GM18517 (cell line): ENCODE measurements around the gene CAAP1.
"Not testable (repeated sequence)": the region's sequence is repeated elsewhere in the genome, so short reads cannot be mapped to it uniquely, and the experiment has no call there.

ENCODE experiments used
- ATAC-seq: cut with Tn5 transposase; IDR thresholded peaks from one replicate; pipeline ENCODE4 v1.9.1; 2021; ENCODE audit warnings: mild to moderate bottlenecking, moderate library complexity; ENCODE audit not compliant: unreplicated experiment

CAAP1 gene, protein sequence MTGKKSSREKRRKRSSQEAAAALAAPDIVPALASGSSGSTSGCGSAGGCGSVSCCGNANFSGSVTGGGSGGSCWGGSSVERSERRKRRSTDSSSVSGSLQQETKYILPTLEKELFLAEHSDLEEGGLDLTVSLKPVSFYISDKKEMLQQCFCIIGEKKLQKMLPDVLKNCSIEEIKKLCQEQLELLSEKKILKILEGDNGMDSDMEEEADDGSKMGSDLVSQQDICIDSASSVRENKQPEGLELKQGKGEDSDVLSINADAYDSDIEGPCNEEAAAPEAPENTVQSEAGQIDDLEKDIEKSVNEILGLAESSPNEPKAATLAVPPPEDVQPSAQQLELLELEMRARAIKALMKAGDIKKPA

DNA sequence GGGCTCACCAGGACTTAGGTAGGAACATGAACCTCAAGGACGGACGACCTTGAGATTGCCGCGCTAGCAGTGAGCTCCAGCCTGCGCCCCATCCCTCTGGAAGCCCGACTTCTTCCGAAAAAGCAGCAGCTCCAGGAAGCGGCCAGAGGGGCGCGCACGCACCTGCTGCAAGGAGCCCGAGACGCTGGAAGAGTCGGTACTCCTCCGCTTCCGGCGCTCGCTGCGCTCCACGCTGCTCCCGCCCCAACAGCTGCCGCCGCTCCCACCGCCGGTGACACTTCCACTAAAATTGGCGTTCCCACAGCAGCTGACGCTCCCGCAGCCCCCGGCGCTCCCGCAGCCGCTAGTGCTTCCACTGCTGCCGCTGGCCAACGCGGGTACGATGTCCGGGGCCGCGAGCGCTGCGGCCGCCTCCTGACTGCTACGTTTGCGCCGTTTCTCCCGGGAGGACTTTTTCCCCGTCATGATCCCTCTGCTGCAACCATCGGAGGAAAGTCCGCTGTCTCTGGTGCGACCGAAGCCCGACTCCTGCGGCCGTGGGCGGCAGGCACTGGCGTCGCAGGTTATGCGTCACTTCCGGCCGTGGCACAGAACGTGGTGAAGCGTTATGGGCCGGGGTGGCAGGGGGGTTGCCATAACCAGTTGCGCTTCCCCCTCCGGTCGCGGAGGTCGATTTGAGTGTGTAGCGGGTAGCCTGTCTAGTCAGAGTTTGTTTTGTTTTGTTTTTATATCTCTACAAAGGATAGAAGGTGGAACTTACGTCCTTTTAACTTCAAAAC is at the start of gene CAAP1:
CAAP1 (minus strand) TSS at position 552 of the 779 bp plus-strand sequence; CDS start at position 465, 87 bp downstream.
- peak; percentile 94 for ATAC-seq

DNA sequence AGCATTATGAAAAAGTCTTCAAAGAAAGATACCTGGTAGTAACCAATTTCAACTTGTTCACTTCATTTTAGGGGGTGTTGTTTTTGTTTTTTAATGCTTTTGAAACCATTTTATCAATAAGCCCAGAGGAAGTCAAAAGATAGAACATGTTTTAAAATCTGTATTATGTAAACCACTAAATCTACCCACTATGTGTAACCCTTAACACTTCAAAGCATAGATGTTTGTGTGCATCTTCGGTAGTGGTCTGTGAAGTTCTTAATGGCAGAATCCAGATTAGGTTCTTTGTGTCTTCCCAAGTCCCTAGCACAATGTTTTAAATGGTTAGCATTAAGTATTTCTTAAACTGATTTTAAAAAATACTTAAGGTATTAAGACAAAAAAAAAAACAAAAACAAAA is 48.2 kb upstream of the CAAP1 start:
- ATAC-seq, result no peak

DNA sequence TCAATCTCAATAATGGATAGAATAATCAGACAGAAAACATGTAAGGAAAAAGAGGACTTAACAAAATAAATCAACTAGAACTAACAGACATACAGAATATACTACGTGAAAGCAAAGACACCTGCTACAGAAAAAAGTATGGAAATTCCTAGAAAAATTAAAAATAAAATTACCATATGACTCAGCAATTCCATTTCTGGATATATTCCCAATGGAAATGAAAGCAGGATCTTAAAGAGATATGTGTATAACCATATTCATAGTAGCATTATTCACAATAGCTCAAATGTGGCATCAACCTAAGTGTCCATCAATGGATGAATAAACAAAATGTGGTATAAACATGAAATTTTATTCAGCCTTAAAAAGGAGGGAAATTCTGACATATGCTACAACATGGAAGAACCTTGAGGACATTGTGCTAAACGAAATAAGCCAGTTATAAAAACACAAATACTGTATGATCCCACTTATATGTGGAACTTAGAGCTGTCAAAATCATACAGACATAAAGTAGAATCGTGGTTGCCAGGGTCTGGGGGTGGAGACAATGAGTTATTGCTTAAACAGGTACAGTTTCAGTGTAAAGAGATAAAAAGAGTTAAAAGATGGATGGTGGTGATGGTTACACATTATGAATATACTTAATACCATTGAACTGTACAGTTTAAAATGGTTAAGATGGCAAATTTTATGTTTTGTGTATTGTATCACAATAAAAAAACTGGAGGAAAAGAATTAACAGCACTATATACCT is 47.5 kb upstream of the CAAP1 start:
- no peak for ATAC-seq

DNA sequence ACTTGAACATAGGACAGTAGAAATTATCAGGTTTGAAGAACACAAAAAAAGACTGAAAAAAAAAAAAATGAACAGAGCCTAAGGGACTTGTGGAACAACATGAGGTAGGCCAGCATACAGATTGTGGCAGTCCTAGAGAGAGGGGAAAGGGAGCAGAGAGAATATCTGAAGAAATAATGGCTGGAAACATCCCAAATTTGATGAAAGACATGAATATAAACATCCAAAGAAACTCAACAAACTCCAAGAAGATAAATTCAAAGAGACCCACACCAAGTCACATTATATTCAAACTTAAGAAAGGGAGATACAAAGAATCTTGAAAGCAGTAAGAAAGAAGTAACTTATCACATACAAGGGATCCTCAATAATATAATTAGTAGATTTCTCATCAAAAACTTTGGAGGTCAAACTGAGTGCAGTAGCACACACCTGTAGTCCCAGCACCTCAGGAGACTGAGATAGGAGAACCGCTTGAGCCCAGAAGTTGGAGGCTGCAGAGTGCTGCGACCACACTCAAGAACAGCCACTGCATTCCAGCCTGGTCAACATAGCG is 45.3 kb upstream of the CAAP1 start:
- ATAC-seq, result no peak

DNA sequence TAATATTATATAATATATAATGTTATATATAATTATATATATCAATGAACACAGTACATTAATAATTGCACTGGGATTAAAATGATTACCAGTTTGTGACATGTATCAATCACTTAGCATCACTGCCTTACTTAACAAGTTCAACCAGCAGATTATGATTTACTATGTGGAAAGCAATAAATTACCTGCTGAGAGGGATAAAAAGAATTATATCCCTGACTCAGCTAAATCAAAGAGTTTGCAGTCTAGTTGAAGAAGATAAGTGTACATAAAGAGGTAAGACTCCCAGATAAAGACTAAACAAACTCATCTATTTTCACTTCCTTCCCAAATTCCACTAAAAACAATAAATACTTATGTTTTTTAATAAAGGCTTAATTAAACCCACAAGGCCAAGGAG is 43.2 kb upstream of the CAAP1 start:
- ATAC-seq, result no peak

DNA sequence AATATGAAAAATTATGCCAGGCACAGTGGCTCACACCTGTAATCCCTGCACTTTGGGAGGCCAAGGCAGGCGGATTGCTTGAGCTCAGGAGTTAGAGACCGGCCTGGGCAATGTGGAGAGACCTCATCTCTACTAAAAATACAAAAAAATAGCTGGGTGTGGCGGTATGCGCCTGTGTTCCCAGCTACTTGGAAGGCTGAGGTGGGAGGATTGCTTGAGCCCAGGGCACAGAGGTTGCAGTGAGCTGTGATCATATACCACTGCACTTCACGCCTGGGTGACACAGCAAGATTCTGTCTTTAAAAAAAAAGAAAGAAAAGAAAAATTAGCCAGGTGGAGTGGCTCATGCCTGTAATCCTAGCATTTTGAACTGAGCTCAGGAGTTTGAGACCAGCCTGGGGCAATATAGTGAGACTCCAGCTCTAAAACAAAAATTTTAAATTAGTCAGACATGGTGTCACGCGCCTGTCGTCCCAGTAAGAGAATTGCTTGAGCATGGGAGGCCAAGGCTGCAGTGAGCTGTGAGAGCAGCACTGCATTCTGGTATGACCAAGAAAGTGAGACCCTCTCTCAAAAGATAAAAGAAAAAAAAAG is 36.4 kb upstream of the CAAP1 start:
- no peak for ATAC-seq

DNA sequence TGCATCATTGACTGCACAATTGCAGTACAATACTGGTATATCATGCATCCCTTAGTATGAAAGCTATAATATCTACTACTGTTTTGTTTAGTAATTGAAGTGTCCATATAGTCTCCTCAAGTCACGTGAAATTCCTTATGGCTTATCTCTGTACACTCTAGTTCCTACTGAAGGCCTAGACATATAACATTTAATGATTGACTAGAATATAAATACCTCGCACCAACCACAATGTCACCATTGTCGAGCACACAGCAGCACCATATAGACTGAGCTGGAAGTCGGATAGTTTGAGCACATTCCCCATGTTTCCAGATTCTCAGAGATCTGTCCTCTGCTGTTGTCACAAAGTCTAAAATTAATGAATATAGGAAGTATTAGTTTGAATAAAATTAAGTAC is 33.0 kb upstream of the CAAP1 start:
- no peak for ATAC-seq

DNA sequence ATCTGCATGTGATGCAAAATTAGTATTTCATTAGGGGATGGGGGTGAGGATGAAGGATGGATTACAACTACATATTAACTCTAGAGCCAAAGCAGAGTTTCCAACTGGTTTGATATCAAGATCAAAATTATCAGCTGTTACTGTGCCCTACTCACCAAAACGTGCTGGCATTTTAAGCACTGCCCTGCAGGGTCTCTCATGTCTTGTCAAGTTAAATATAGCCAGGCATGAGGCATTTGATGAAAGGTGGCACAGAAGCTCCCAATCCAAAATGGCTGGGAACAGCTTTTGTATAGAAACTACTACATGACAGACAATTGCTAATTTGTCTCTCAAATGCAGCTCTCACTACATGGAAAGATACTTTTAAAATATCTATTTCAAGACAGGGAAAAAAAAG is 27.1 kb upstream of the CAAP1 start:
- ATAC-seq, result no peak

DNA sequence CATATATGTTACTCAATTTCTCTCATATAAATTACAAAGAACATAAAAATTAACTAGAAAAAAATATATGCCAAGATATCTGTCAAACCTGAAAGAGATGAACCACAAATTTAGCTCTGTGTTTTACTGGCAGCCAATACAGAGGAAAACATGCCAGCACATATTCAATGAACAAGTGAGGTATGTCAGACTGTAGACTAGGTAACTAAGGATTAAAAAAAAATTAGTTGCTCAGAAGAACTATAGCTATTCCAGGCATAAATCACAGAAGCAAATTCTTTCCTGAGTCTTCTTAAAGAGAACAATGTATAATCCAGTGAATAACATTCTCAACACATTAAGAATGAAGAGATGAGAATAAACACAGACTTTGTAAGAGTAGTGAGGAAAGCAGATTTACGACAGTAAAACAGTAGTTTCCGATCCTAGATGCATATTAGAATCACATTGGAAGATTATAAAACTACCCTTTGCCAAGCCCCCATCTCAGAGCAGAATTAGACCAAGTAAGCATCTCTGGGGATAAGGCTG is 20.6 kb upstream of the CAAP1 start:
- ATAC-seq, result no peak

DNA sequence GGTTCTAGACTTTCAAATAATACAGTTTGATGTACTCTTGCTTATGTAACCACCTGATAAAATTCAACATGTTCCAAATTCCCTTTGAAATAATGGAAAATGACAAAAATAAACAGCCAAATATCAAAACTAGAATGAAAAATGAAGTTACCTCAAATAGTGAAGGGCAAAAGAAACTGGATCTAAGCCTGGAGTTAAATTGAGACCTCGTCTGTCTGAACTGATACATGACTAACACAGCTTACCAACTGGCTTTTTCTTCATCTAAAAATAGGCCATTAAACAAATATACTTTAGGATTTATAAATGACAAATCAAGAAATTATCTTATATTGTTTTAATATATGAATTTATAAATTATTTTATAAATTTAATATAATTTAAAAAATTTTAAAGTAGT is 12.1 kb upstream of the CAAP1 start:
- no peak for ATAC-seq

DNA sequence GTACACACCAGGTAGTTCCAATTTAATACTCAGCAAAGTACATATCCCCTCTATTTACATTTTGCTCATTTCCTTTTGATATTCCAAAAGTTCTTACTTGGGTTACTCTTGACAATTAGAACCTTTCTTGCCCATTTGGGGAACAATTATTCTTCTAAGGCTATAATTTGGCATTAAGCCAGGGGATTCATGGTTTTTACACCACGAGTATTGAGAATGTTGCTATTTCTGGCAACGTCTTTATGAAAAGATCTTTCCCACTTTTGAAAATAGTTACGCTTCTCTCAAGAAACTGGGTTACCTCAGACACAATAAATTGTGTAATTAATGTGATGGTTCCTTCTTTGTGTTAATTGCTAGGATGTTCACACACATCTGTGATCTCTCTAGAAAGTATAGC is 11.5 kb upstream of the CAAP1 start:
- ATAC-seq, result no peak

DNA sequence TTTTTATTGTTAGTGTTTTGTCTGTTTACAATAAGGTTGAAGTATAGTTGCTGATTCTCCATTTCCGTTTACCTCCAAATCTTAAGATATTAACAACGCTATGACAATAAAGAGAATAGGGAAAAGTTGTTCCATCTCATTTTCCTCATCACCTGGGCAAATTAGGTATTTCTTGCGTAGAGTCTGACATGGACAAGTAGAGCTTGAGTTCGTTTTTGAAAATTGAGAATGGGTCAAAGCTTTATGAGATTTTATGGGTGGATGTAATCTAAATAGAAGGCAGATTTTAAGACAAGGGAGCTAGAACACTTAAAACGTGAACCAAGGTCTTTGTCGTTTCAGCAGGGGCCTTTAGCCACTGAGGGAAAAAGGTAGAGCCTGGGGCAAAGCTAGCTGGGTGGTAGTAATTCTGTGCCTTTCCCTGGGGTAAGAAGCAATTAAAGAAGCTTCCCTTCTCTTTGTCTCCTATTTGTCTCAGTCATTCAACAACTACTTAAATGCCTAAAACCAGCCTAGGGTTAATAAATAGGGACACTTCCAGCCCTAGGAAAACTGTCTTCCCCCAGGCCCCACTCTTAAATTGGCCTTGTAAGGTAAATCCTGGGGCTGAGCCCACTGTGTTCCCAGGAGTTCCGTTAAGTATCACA is 551 bp upstream of the CAAP1 start:
- no peak for ATAC-seq

DNA sequence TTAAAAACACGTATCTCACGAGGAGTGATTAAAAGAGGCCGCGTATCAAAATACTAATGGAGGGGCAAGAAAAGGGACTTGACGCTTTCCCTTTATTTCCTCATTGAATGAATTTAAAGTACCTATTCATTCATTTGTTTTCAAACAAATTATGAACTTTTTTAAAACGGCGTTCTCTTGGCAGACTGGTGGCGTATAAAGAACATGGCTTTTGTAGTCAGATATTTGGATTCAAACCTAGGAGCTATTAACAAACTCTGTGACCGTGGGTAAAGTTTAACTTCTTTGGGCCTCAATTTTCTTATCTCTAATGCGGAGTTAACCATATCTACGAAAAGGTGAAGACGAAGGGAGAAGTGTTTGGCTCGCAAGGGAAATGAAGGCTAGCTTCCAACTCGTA is 876 bp downstream of the CAAP1 start:
- peak; percentile 3 for ATAC-seq

DNA sequence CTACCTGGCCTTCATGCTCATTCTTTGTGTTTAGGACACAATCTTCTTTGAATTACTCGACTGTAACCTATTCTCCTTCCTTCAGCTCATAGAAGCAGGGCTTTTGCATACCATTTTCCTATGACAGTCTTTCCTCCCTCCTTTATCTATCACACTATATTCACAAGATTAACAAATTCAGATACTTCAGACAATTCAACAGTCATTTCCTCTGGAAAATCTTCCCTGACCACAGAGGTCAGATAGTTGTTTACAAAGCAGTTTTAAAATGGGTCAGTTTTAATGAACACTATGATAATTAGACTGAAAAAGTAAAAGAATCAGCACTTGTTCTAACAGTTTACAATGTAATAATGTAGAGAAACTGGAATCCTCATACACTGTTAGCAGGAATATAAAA is 4.3 kb downstream of the CAAP1 start:
- no peak for ATAC-seq

DNA sequence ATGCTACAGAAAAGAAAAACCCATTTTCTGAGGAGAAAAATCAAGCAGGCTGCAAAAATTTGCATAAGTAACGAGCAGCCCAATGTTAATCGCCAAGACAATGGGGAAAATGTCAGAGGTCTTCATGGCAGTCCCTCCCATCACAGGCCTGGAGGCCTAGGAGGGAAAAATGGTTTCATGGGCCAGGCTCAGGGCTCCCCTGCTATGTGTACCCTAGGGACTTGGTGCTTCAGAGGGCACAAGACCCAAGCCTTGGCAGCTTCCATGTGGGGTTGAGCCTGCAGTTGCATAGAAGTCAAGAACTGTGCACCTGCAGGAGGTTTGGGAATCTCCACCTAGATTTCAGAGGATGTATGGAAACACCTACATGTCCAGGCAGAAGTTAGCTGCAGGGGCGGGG is 10.4 kb downstream of the CAAP1 start:
- ATAC-seq, result no peak

DNA sequence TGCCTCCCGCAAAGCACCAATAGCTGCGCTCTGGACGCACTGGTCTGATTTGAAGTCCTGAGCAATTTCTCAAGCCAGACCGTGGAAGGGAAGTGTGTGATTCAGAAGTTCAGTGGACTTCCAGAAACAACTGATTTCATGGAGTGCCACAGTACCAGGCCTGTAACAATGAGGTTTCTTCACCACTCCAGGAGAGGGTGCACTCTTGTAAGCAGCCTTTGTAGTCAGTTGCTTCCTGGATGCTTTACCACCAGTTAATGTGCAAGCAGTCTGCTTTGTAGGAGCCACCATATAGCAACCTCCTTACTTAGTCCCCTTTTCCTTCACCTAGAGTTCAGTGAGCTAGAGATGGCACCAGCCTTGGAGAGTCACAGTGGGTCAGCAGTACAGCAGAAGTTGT is 12.3 kb downstream of the CAAP1 start:
- no peak for ATAC-seq

DNA sequence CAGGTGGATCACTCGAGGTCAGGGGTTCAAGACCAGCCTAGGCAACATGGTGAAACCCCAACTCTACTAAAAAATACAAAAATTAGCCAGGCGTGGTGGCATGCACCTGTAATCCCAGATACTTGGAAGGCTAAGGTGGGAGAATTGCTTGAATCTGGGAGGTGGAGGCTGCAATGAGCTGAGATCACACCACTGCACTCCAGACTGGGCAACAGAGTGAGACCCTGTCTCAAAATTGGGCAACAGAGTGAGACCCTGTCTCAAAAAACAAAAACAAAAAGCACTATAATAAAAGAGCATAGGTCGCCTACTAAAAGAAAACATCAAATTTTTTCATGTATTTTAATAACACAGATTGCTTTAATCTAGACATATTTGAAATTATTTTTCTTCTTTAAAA is 17.4 kb downstream of the CAAP1 start:
- not testable (repeated sequence) for ATAC-seq

DNA sequence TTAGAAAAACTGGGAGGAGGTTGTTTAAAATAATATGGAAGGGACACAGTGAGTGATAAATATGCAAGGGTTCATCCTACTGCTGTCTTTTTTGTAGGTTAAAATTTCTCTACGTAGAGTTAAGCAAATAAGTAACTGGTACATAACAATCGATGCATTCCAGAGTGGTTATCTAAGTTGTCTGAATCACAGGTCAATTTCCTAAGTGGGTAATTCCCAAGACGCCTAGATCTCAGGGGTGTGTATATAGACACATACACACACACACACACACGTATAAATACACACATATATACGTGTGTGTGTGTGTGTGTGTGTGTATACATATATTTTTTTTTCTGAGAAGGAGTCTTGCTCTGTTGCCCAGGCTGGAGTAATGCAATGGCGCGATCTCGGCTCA is 22.3 kb downstream of the CAAP1 start:
- no peak for ATAC-seq

DNA sequence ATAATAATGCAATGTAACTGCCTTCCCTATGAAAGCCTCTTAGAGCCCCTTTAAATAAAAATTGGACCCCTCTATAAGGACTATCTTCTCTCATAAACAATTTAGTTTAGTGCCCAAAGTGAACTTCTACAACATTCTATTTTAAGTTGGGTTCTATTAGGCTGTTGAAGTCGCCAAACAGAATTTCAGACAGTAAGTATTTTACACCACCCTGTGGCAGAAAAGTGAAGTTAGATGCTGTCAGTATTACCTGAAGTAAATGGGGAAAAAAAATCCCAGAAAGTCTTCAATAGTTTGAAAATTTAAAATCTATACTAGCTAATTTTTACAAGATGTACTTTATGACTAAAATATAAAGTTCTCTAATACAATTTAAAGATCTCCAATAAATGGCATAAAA is 29.5 kb downstream of the CAAP1 start:
- ATAC-seq, result no peak

DNA sequence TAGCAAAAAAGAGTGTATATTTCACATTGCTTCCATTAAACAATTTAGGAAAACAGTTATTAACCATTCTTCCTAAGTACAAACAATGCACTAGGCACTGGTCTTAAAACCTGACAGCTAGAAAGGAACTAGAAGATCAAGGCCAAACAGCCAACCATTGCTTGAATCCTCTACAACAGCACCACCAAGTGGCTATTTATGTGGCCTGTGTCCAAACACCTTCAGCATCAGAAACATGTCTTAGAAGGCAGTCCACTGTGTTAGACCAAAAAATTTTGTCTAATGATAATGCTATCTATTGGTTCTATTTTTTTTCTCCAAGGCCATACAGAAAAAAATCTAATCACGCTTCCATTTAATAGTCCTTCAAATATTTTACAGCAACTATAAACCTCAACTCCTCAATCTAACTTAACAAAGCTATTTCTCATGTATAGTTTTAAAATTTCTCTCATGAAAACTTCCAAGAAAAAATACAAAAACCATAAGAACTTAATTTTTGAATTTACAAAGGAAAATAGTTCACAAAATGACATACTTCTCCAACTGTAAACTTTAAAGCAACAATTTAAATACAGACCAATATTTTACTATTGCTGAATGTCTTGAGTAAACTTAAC is 36.1 kb downstream of the CAAP1 start:
- peak; percentile 70 for ATAC-seq
